Pancreas (tissue), 10 donors: ENCODE results near the gene PRKCZ. TPM values are rescaled to one million over a fixed set of nuclear protein-coding genes. Genes with fewer than 3 reads are reported as not detected.

Experiments used
- ATAC-seq, 4 donors: fragments of 200-7000 bp; cut with Tn5 transposase; one replicate each; pipeline versions ENCODE4 v1.8.0 to v1.9.1; 2020; ENCODE audit warnings: mild to moderate bottlenecking in 4 of 4, moderate library complexity in 4 of 4
- DNase-seq, 6 donors: peaks; one replicate each; pipeline ENCODE4 v3.0.0-alpha.2; 2020
- FAIRE-seq: peaks from 2 replicates; lab custom pipeline; 2012; peaks lifted over from hg19 to GRCh38; lab: Jason Lieb, UNC
- H3K27ac ChIP-seq, 4 donors: fragments of 200-600 bp; sonication (generic); 1 replicate in 3 of 4; 2 replicates in 1 of 4; pipeline versions ENCODE4 v1.5.0 to v1.8.0; 2020
- H3K27me3 ChIP-seq, 4 donors: fragments of 200-600 bp; one replicate each; pipeline ENCODE4 v1.8.0; 2021
- H3K36me3 ChIP-seq, 3 donors: fragments of 200-600 bp; sonication (generic) in 1 of 3; one replicate each; pipeline versions ENCODE4 v1.5.0 to v1.8.0; 2020 to 2021
- H3K4me1 ChIP-seq, 3 donors: fragments of 200-600 bp; one replicate each; pipeline ENCODE4 v1.8.0; 2021
- H3K4me3 ChIP-seq, 4 donors: fragments of 200-600 bp; sonication (generic) in 2 of 4; one replicate each; pipeline versions ENCODE4 v1.5.0 to v1.8.0; 2020 to 2021
- H3K9me3 ChIP-seq, 4 donors: fragments of 200-600 bp; one replicate each; pipeline ENCODE4 v1.8.0; 2021
- CTCF ChIP-seq, 4 donors: fragments of 200-600 bp; sonication (generic) in 3 of 4; IDR thresholded peaks; one replicate each; pipeline versions ENCODE4 v1.5.0 to v1.8.0; 2021; ENCODE audit warnings: antibody characterized with exemption in 4 of 4
- WGBS, 2 donors: extraction: QIAGEN DNeasy Blood & Tissue Kit; methylation state at CpG; one replicate each; pipeline ENCODE4 v1.1.7; 2013; 5-methylcytosine and 5-hydroxymethylcytosine counted together
- intact Hi-C, 3 donors: fragments of 100-400 bp; cut with DNase I; formaldehyde crosslinking; loops; one replicate each; pipeline versions ENCODE4 v1.11.1 to v1.14.2; 2022
- polyA plus RNA-seq, 2 donors: library from polyadenylated mRNA; stranded (reverse); fragments of 200-250 nt; gene quantifications; one replicate each; pipeline ENCODE4 v1.2.3, GENCODE V29; 2013
- total RNA-seq, 6 donors: library from RNA; stranded (reverse); fragmentation: NEBNext Ultra II Directional in 4 of 6; extraction: Animal tissue kit (Norgen Biotek cat#: 25700) in 4 of 6; gene quantifications; one replicate each; pipeline versions ENCODE4 v1.2.1 to v1.2.4, GENCODE V29; 2021 to 2023
- donor health status: healthy with polysubstance abuse.
- donor health status: DM: no; HTN: no; CAD: no; lungs with moderate emphysema.
- donor health status: DM: no; HTN: no; CAD: no.
- donor health status: control.
- donor health status: control.
- donor health status: Bipolar disorder and iron deficiency.
- donor health status: DM: yes; HTN: yes; CAD: no.
- donor health status: DM: no; HTN: no; CAD: no.
- donor health status: DM: no; HTN: no; CAD: no.
- donor health status: DM: yes; HTN: yes; CAD: no.

The PRKCZ gene
- total and polyA plus RNA-seq, 8 donors, result 9.8 to 27.4 (median 17.1) TPM

- WGBS, 2 donors, result 92% methylated on average over 40 of the region's 40 CpGs
- TF ChIP-seq CTCF (IDR thresholded peaks at IDR 0.05), result no peak
- no peak overlapping the region for H3K27ac ChIP-seq
- no peaks in the 10 kb centered on the region for H3K27me3 ChIP-seq
- H3K9me3 ChIP-seq, result no peaks in the 10 kb centered on the region
- H3K36me3 ChIP-seq, result no peaks in the 10 kb centered on the region
- intact Hi-C loops, result no loop called here
- no peak overlapping the region for H3K4me3 ChIP-seq
- ATAC-seq (no peak), FAIRE-seq (no peak), DNase-seq (no peak)
- peaks cover 0 to 8% (median 5%) of the 10 kb centered on the region in 3 donors for H3K4me1 ChIP-seq
Measured at GRCh38 chr1:2134621-2135307, 84.6 kb downstream of the PRKCZ start.

GRCh38 chr1:2135441-2135841 lies 85.2 kb downstream of the PRKCZ start:
- no peaks in the 10 kb centered on the region for H3K36me3 ChIP-seq
- WGBS, 2 donors, result 77 to 82% methylated on average over 13 of the region's 13 CpGs
- H3K27me3 ChIP-seq, result no peaks in the 10 kb centered on the region
- no peak for TF ChIP-seq CTCF (IDR thresholded peaks at IDR 0.05)
- no peak for DNase-seq
- ATAC-seq, result no peak
- intact Hi-C loops, result no loop called here
- H3K27ac ChIP-seq, result no peak overlapping the region
- H3K4me3 ChIP-seq, result no peak overlapping the region
- no peak for FAIRE-seq
- H3K4me1 ChIP-seq, result peaks cover 0 to 8% (median 5%) of the 10 kb centered on the region in 3 donors
- H3K9me3 ChIP-seq, result no peaks in the 10 kb centered on the region

GRCh38 chr1:2135941-2136340 lies 85.7 kb downstream of the PRKCZ start:
- intact Hi-C loops, result no loop called here
- no peak for FAIRE-seq
- Histone ChIP-seq H3K4me1 (peaks cover 0 to 8% (median 5%) of the 10 kb centered on the region in 3 donors), H3K36me3 (no peaks in the 10 kb centered on the region), H3K9me3 (no peaks in the 10 kb centered on the region), H3K27me3 (no peaks in the 10 kb centered on the region), H3K27ac (no peak overlapping the region), H3K4me3 (no peak overlapping the region)
- no peak for DNase-seq
- TF ChIP-seq CTCF (IDR thresholded peaks at IDR 0.05), result no peak
- no peak for ATAC-seq
- WGBS, 2 donors, result 88 to 92% methylated on average over 10 of the region's 10 CpGs

GRCh38 chr1:2136386-2137235 lies 86.4 kb downstream of the PRKCZ start:
- no peak for DNase-seq
- peaks cover 0 to 8% (median 5%) of the 10 kb centered on the region in 3 donors for H3K4me1 ChIP-seq
- TF ChIP-seq CTCF (IDR thresholded peaks at IDR 0.05), result no peak
- intact Hi-C loops, result no loop called here
- no peak for FAIRE-seq
- H3K27me3 ChIP-seq, result no peaks in the 10 kb centered on the region
- no peak overlapping the region for H3K4me3 ChIP-seq
- H3K9me3 ChIP-seq, result no peaks in the 10 kb centered on the region
- no peak for ATAC-seq
- 89 to 91% methylated on average over 19 of the region's 19 CpGs for WGBS, 2 donors
- H3K27ac ChIP-seq, result no peak overlapping the region
- H3K36me3 ChIP-seq, result no peaks in the 10 kb centered on the region
